Esophagus muscularis mucosa (tissue), 4 donors: ENCODE measurements around the gene VPS52. TPM values are rescaled to one million over a fixed set of nuclear protein-coding genes. Genes with fewer than 3 reads are reported as not detected.

Experiments
- DNase-seq: peaks from one replicate; pipeline ENCODE4 v3.0.0-alpha.2; 2017; ENCODE audit errors: extremely low spot score
- H3K27ac ChIP-seq, 4 donors: fragments of 200-600 bp; sonication (generic); replicated peaks in 1 of 4; 1 replicate in 3 of 4; 2 replicates in 1 of 4; pipeline ENCODE4 v1.5.1; 2016 to 2019; ENCODE audit warnings: mild to moderate bottlenecking in 1 of 4
- H3K27me3 ChIP-seq, 4 donors: fragments of 200-600 bp; sonication (generic); one replicate each; pipeline versions ENCODE4 v1.5.1 to v1.6.0; 2016 to 2019
- H3K36me3 ChIP-seq, 4 donors: fragments of 200-600 bp; sonication (generic); one replicate each; pipeline ENCODE4 v1.5.1; 2016 to 2019
- H3K4me1 ChIP-seq, 4 donors: fragments of 200-600 bp; sonication (generic); one replicate each; pipeline ENCODE4 v1.5.1; 2016 to 2019
- H3K4me3 ChIP-seq, 4 donors: fragments of 200-600 bp; sonication (generic); 1 replicate in 2 of 4; 2 replicates in 2 of 4; pipeline ENCODE4 v1.5.1; 2016 to 2019; ENCODE audit warnings: mild to moderate bottlenecking in 4 of 4, moderate library complexity in 1 of 4
- H3K9me3 ChIP-seq, 4 donors: fragments of 200-600 bp; sonication (generic); 1 replicate in 3 of 4; 2 replicates in 1 of 4; pipeline ENCODE4 v1.5.1; 2016 to 2019
- EP300 ChIP-seq: sonication (generic); formaldehyde crosslinking; IDR thresholded peaks from one replicate; pipeline ENCODE4 v1.6.1; 2017; ENCODE audit warnings: antibody characterized with exemption
- POLR2A ChIP-seq: fragments of 450-650 bp; IDR thresholded peaks from one replicate; pipeline ENCODE4 v1.6.1; 2017; ENCODE audit warnings: antibody characterized with exemption, moderate library complexity, mild to moderate bottlenecking, low read depth
- POLR2AphosphoS5 ChIP-seq, 2 donors: sonication (generic); formaldehyde crosslinking; IDR thresholded peaks; one replicate each; pipeline ENCODE4 v1.6.1; 2017; ENCODE audit warnings: antibody characterized with exemption in 2 of 2
- WGBS: methylation state at CpG from one replicate; pipeline ENCODE4 v1.1.5; 2018; 5-methylcytosine and 5-hydroxymethylcytosine counted together
- intact Hi-C: fragments of 100-400 bp; cut with DNase I; formaldehyde crosslinking; loops from one replicate; pipeline ENCODE4 v1.15.1; 2023
- total RNA-seq, 4 donors: library from RNA; depleted of rRNA; stranded (reverse); fragments of >200 nt; gene quantifications; one replicate each; pipeline versions ENCODE4 v1.1.0 to v1.2.1, GENCODE V29; 2016
- TF ChIP-seq, protein P1 (sequence below), 3 experiments: fragments of 200-600 bp in 2 of 3; fragments of 450-650 bp in 1 of 3; sonication (generic) in 2 of 3; IDR thresholded peaks; one replicate each; pipeline ENCODE4 v1.5.1; 2017 to 2019; ENCODE audit warnings: antibody characterized with exemption in 3 of 3, mild to moderate bottlenecking in 2 of 3, moderate library complexity in 1 of 3

The VPS52 gene
- total RNA-seq, 4 donors from 2014 or later, result 22.5 to 34.9 (median 31.8) TPM

DNA sequence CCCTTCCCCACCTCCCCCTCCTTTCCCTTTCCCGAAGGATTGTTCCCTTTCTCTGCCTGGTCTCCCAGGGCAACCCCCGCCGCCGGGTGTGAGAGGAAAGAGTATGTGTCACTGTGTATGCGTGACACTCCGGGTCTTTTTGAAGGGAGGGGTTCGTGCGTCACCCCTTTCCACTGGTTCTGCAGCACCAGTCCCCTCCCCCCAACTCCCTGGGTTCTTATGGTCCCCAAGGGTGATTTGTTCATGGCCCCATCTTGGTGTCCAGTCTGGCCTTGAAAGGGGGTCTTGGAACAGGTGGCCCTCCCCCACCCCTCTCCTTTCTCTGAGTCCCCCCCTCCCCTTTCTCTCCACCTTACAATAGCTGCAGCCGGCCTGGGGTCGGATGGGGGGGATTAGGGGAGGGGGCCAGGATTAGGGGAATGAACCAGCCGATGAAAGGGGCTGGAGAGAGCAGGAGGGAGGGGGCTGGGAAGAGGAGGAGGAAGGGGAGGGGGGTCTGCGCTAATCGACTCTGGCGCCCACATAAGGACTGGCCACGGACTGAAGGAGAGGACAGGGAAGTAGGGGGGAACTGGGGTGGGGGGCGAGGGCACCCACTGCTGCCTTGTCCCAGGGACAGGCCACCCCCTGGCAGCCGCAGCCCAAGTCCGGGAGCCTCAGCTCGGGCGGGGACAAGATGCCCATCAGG, 64.7 kb downstream of the VPS52 start:
- no peak for DNase-seq
- WGBS, result 22% methylated on average over 19 of the region's 20 CpGs
- peaks cover 18 to 46% (median 44%) of the 10 kb centered on the region in 4 donors for H3K36me3 ChIP-seq
- H3K4me3 ChIP-seq, result peak overlapping the region; percentile 76 to 96 (median 93)
- H3K4me1 ChIP-seq, result peaks cover 41 to 67% (median 52%) of the 10 kb centered on the region in 4 donors
- no peaks in the 10 kb centered on the region for H3K9me3 ChIP-seq
- H3K27me3 ChIP-seq, result no peaks in the 10 kb centered on the region
- TF ChIP-seq POLR2AphosphoS5 (IDR thresholded peaks at IDR 0.05) (no peak), EP300 (no peak), POLR2A (no peak)
- TF ChIP-seq, protein P1, sequence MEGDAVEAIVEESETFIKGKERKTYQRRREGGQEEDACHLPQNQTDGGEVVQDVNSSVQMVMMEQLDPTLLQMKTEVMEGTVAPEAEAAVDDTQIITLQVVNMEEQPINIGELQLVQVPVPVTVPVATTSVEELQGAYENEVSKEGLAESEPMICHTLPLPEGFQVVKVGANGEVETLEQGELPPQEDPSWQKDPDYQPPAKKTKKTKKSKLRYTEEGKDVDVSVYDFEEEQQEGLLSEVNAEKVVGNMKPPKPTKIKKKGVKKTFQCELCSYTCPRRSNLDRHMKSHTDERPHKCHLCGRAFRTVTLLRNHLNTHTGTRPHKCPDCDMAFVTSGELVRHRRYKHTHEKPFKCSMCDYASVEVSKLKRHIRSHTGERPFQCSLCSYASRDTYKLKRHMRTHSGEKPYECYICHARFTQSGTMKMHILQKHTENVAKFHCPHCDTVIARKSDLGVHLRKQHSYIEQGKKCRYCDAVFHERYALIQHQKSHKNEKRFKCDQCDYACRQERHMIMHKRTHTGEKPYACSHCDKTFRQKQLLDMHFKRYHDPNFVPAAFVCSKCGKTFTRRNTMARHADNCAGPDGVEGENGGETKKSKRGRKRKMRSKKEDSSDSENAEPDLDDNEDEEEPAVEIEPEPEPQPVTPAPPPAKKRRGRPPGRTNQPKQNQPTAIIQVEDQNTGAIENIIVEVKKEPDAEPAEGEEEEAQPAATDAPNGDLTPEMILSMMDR (IDR thresholded peaks at IDR 0.05), result no peak
- intact Hi-C loops, result no loop called here
- H3K27ac ChIP-seq, result peak overlapping the region; percentile 92 to 97 (median 95)

DNA sequence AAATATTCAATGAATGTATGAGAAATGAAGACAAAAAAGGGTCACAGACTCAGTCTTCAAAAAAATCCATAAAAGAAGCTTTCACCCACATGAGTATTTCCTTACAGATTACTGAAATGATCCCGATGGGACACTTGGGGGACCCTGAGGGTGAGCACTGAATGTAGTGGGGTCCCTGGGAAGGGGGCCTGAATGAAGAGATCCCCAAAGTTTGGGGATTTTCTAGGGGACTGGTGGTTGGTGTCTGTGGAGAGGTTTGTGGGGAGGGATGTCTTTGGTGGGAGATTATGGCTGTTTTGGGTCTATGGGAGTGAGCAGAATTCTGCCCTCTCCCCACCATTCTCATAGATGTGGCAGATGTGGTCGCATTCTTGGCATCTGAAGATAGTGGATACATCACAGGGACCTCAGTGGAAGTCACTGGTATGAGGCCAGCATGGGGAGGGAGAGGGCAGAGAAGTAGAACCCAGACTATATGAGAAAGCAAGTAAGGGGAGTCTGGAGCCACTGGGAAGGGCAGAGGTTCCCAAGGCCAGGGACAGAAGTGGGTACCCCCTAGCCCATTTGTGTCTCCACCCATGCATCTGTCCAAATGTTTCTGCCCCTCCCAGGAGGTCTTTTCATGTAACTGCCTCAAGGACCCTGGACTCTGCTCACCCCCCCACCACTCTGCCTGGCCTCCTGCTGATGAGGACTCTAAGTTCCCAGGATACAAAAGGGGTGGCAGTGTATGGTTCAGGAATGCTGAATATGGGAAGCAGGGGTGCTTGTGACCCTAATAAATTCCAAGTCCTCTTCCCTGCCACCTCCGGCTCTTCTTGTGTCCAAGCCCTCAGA, 65.4 kb downstream of the VPS52 start:
- DNase-seq, result no peak
- H3K4me1 ChIP-seq, result peaks cover 48 to 69% (median 60%) of the 10 kb centered on the region in 4 donors
- no peaks in the 10 kb centered on the region for H3K27me3 ChIP-seq
- TF ChIP-seq POLR2AphosphoS5 (IDR thresholded peaks at IDR 0.05) (no peak), EP300 (no peak), POLR2A (no peak)
- TF ChIP-seq, protein P1 (IDR thresholded peaks at IDR 0.05), result no peak
- H3K4me3 ChIP-seq, result no peak overlapping the region
- H3K36me3 ChIP-seq, result peaks cover 18 to 45% (median 39%) of the 10 kb centered on the region in 4 donors
- intact Hi-C loops, result no loop called here
- no peak overlapping the region for H3K27ac ChIP-seq
- no peaks in the 10 kb centered on the region for H3K9me3 ChIP-seq
- WGBS, result 85% methylated on average over 3 of the region's 3 CpGs

- H3K27me3 ChIP-seq, result no peaks in the 10 kb centered on the region
- TF ChIP-seq EP300 (no peak), POLR2AphosphoS5 (IDR thresholded peaks at IDR 0.05) (no peak), POLR2A (no peak)
- TF ChIP-seq, protein P1 (IDR thresholded peaks at IDR 0.05), result no peak
- DNase-seq, result no peak
- intact Hi-C loops, result no loop called here
- peak overlapping the region; percentile 62 to 65 (median 62) for H3K4me3 ChIP-seq
- H3K4me1 ChIP-seq, result peaks cover 49 to 71% (median 63%) of the 10 kb centered on the region in 4 donors
- H3K9me3 ChIP-seq, result no peaks in the 10 kb centered on the region
- peaks cover 18 to 36% (median 30%) of the 10 kb centered on the region in 4 donors for H3K36me3 ChIP-seq
- H3K27ac ChIP-seq, result peak overlapping the region in 3 of 4 donors; percentile 31 to 68 (median 60)
- WGBS, result 54% methylated on average over 13 of the region's 17 CpGs
Measured at GRCh38 chr6:33205191-33206026, 66.3 kb downstream of the VPS52 start.

- Histone ChIP-seq H3K27me3 (no peaks in the 10 kb centered on the region), H3K36me3 (peaks cover 18 to 28% (median 22%) of the 10 kb centered on the region in 4 donors), H3K4me1 (peaks cover 49 to 73% (median 65%) of the 10 kb centered on the region in 4 donors), H3K27ac (peak within 1 kb of the TSS; percentile 31 to 68 (median 60)), H3K4me3 (peak within 1 kb of the TSS; percentile 62 to 65 (median 62)), H3K9me3 (no peaks in the 10 kb centered on the region)
- intact Hi-C loops, result no loop called here
- DNase-seq, result peak; percentile 98
- WGBS, result 2% methylated on average over 19 of the region's 48 CpGs
- TF ChIP-seq POLR2AphosphoS5 (IDR thresholded peaks at IDR 0.05) (peak; percentile 68 to 73), EP300 (no peak)
Measured at GRCh38 chr6:33204415-33205190, 67.1 kb downstream of the VPS52 start, which contains the start of gene HSD17B8. Gene HSD17B8, plus strand, starts transcription at chr6:33204655. Its CDS starts 14 bp downstream, at chr6:33204669.
